Activated T-helper 17 cell treated with anti-CD3 and anti-CD28 coated beads, Interleukin-2, amount 50 U/mL, for 72 hours (primary cell): ENCODE results near the gene IGLON5. TPM values are rescaled to one million over a fixed set of nuclear protein-coding genes. Genes with fewer than 3 reads are reported as not detected.
A peak's percentile ranks its signal among the peaks of the same experiment; 100 is the strongest.

ENCODE experiments used
- ATAC-seq: fragments of 150-1000 bp; cut with Tn5 transposase; replicated peaks from 2 replicates; pipeline ENCODE4 v1.10.0; 2021; ENCODE audit warnings: mild to moderate bottlenecking, moderate library complexity
- H3K27ac Mint-ChIP-seq: one replicate; pipeline ENCODE4 v1.8.0; 2022; ENCODE audit warnings: mixed read lengths
- H3K27me3 Mint-ChIP-seq: one replicate; pipeline ENCODE4 v1.8.0; 2022; ENCODE audit warnings: mixed read lengths
- H3K36me3 Mint-ChIP-seq: one replicate; pipeline ENCODE4 v1.8.0; 2022; ENCODE audit warnings: low read depth, mild to moderate bottlenecking, mixed read lengths
- H3K4me1 Mint-ChIP-seq: one replicate; pipeline ENCODE4 v1.8.0; 2022; ENCODE audit warnings: mixed read lengths
- H3K4me3 Mint-ChIP-seq: one replicate; pipeline ENCODE4 v1.8.0; 2022; ENCODE audit warnings: mild to moderate bottlenecking, mixed read lengths
- H3K9me3 Mint-ChIP-seq: one replicate; pipeline ENCODE4 v1.8.0; 2022; ENCODE audit warnings: mixed read lengths
- total RNA-seq, 2 donors: library from RNA; stranded (reverse); gene quantifications; one replicate each; pipeline ENCODE4 v1.2.3, GENCODE V29; 2022

The IGLON5 gene
- total RNA-seq, 2 donors from 2014 or later, result 0.09 to 0.32 TPM

DNA sequence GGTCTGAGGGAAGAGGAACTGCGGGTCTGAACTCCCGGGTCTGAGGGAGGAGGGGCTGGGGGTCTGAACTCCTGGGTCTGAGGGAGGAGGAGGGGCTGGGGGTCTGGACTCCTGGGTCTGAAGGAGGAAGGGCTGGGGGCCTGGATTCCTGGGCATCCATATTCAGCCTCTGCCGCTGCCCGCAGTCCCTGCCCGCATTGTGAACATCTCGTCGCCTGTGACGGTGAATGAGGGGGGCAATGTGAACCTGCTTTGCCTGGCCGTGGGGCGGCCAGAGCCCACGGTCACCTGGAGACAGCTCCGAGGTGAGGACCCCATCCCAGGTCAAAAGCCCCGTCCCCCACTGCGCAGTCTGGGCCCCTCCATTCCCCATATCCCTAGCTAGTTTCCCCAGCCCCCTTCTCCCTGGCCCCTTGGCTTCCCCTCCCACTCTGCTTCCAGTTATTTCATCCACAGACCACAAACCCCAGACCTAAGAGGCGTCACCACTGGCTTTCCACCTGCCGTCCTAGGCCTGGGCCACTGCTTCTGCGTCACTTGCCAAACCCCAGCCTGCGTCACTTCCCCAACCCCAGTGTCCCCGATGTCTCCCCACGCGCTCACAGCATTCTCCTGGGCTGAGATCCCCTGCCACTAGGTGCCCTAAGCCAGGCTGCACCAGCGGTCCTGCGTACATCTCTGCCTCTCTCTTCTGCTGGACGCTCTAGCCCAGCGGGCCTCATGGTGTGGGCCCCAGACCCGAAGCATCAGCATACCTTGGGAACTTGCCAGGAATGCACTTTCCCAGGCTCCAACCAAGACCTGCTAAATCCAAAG is 13.9 kb downstream of the IGLON5 start:
- H3K36me3 Mint-ChIP-seq, result no peaks in the 10 kb centered on the region
- H3K4me3 Mint-ChIP-seq, result no peak overlapping the region
- no peak overlapping the region for H3K27ac Mint-ChIP-seq
- peak; percentile 44 for ATAC-seq
- H3K27me3 Mint-ChIP-seq, result peaks cover 59% of the 10 kb centered on the region
- H3K9me3 Mint-ChIP-seq, result no peaks in the 10 kb centered on the region
- peaks cover 5% of the 10 kb centered on the region for H3K4me1 Mint-ChIP-seq

DNA sequence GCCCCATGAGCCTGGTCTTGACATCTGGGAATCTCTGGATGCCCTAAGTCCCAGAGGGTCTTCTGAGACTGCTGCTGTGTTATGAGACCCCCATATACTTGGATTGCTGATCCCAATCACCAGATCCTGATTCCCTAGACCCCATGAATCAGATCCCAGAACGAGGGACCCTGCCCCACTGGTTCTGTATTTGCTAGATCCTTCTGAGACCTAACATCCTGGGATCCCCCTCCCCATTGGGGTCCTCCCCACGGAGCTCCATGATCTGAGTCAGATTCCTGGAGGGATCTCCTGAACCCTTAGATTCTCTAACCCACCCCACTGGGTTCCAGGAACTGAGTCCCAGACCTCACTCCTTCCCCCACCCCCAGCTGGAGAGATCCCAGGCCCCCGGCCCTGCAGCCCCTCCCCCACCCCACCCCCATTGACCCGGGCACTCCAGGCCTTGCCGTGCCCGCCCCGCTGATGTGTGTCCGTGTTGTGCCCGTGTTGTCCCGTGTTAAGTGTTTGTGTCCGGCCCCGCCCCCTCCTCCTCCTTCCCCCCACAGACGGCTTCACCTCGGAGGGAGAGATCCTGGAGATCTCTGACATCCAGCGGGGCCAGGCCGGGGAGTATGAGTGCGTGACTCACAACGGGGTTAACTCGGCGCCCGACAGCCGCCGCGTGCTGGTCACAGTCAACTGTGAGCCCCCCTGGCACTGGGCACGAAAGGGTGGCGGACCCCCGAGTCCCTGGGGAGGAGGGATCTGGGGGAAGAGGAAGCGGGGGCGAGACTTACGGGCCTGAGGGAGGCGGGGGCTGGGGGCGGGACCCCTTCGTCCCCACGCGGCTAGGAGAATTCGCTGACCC is 15.0 kb downstream of the IGLON5 start:
- H3K36me3 Mint-ChIP-seq, result no peaks in the 10 kb centered on the region
- no peak overlapping the region for H3K4me3 Mint-ChIP-seq
- ATAC-seq, result no peak
- H3K27me3 Mint-ChIP-seq, result peaks cover 64% of the 10 kb centered on the region
- H3K4me1 Mint-ChIP-seq, result peaks cover 5% of the 10 kb centered on the region
- no peak overlapping the region for H3K27ac Mint-ChIP-seq
- no peaks in the 10 kb centered on the region for H3K9me3 Mint-ChIP-seq

DNA sequence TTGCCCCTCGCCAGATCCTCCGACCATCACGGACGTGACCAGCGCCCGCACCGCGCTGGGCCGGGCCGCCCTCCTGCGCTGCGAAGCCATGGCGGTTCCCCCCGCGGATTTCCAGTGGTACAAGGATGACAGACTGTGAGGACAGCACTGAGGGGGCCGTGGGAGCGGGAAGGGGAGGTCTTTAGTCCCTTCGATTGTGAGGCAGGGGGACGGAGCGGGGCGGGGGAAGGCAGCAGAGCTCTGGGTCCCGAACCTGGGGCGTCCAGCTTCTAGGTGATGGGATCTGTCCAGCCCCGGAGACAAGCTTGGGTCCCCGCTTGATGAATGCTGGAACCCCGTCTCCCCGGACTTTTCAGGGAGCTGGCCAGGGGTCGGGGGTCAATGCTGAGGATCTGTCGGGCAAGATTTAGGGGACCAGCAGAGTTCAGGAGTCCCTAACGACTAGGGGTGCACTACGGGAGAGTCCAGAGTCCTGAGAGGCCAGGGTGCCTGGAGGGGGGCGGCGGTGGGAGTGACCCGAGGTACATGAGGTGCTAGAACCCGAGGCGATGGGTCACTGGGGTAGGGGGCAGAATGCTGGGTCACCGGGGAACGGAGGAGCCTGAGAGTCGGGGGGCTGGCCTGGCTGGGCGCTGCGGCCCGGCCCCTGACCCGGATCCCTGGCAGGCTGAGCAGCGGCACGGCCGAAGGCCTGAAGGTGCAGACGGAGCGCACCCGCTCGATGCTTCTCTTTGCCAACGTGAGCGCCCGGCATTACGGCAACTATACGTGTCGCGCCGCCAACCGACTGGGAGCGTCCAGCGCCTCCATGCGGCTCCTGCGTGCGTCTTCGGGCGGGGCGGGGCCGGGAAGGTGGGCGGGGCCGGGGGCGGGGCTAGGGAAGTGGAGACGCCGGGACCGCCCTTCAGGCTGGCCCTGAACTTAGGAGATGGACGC is 15.9 kb downstream of the IGLON5 start:
- H3K9me3 Mint-ChIP-seq, result no peaks in the 10 kb centered on the region
- no peak overlapping the region for H3K27ac Mint-ChIP-seq
- peaks cover 68% of the 10 kb centered on the region for H3K27me3 Mint-ChIP-seq
- H3K4me1 Mint-ChIP-seq, result peaks cover 9% of the 10 kb centered on the region
- ATAC-seq, result peak; percentile 80
- peak overlapping the region; percentile 55 for H3K4me3 Mint-ChIP-seq
- peaks cover 7% of the 10 kb centered on the region for H3K36me3 Mint-ChIP-seq

DNA sequence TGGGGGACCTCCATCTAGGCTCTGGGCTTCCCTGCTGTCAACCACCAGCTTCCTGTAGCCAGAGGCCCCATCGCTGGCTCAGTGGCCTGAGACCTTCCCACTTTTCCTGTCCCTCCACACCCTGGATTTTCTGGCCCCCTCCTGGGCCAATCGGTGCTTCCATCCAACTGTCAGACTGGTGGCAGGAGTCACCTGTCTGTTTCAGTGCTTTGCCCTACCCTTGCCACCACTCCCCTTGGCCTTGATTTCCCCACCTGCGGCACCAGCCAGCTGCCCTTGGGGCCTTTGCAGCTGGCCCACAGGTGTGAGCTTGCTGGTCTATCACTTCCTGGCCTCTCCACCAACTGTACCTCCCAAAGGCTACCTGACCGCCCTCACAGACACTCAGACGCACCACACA is 18.0 kb downstream of the IGLON5 start:
- Mint-ChIP-seq H3K9me3 (no peaks in the 10 kb centered on the region), H3K4me3 (no peak overlapping the region), H3K36me3 (peaks cover 7% of the 10 kb centered on the region), H3K4me1 (peaks cover 9% of the 10 kb centered on the region), H3K27me3 (peaks cover 50% of the 10 kb centered on the region), H3K27ac (no peak overlapping the region)
- ATAC-seq, result no peak

DNA sequence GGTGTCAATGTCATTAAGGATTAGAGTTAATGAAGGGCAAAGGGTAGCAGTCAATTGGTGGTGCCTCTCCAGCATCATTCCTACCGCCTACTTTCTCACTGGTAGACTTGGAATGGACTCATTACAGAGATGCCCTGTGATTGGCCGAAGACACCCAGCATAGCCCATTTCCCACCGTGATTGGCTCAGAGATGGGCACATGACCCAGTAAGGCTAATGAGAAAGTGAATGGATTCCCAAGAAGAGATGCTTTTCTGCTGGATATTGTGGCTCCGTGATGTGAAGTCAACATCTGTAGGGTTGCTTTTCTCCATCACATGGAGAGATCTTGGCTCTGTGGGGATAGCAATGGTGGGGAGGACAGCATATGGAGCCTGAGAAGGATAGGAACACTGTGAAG is 18.9 kb downstream of the IGLON5 start:
- Mint-ChIP-seq H3K4me1 (peaks cover 9% of the 10 kb centered on the region), H3K9me3 (no peaks in the 10 kb centered on the region), H3K4me3 (no peak overlapping the region), H3K27me3 (peaks cover 45% of the 10 kb centered on the region), H3K36me3 (peaks cover 7% of the 10 kb centered on the region), H3K27ac (no peak overlapping the region)
- ATAC-seq, result no peak

DNA sequence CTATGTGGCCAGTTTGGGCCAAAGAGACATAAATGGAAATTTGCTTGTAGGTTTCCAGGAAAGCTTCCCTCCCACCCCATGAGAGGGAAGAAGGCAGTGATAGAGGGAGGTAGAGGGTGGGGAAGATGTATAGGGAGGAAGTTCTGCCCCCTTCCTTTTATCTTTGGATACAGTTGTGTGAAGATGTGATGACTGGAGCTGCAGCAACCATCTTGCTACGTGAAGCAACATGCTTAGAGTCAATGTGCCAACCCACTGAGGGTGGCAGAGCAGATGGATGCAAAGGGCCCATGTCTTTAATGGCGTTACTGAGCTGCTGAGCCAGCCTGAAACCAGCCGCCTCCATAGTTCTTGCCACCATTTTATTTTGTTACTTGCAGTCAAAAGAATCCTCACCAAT is 19.7 kb downstream of the IGLON5 start:
- no peak overlapping the region for H3K4me3 Mint-ChIP-seq
- H3K36me3 Mint-ChIP-seq, result peaks cover 7% of the 10 kb centered on the region
- no peak for ATAC-seq
- H3K27me3 Mint-ChIP-seq, result peaks cover 37% of the 10 kb centered on the region
- H3K4me1 Mint-ChIP-seq, result peaks cover 9% of the 10 kb centered on the region
- no peak overlapping the region for H3K27ac Mint-ChIP-seq
- H3K9me3 Mint-ChIP-seq, result no peaks in the 10 kb centered on the region

DNA sequence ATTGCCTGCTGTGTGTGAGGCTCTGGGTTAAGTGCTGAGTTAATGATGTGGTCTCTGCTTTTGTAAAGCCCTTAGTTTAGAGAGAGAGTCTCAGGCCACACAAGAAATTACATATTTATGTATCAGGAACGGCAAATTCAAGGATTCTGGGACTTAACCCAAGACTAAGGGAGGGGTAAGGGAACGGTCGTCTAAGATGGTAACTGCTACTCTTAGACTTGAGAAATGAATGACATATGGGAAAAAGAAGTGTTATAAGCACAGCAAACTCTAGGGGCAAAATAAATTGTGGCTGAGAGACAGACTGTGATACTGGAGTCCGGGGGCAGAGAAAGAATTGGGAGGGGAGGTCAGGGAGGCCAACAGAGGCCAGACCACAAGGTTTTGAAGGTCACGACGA is 20.3 kb downstream of the IGLON5 start:
- H3K4me1 Mint-ChIP-seq, result peaks cover 9% of the 10 kb centered on the region
- no peak overlapping the region for H3K4me3 Mint-ChIP-seq
- H3K27ac Mint-ChIP-seq, result no peak overlapping the region
- peaks cover 31% of the 10 kb centered on the region for H3K27me3 Mint-ChIP-seq
- ATAC-seq, result no peak
- H3K36me3 Mint-ChIP-seq, result peaks cover 7% of the 10 kb centered on the region
- no peaks in the 10 kb centered on the region for H3K9me3 Mint-ChIP-seq

DNA sequence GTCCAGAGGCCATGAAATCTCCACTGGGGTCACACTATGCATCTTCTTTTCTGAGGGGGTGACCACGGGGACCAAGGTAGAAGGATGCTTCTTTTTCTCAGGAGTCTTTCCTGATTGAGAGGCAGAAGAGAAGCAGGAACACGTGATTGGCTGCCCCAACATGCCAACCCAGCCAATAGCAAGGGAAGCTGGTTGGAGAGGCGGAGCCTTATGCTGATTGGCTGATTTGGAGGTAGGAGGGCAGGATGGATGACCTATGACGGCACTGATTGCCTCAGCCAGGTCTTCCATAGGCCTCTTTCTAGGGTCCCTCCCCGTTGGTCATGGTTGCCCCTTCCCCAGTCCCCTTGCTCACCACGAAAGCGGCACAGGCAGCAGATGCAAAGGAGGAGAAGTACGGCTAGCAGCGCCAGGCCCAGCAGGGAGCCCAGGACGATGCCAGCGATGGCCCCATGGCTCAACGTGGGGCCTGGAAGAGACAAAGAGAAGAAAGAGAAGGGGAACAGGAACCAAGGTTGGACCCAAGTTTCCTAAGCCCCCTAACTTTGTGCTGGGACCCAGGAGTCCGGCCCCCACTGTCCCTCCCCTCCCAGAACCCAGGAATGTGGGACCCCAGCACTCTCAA is 22.5 kb downstream of the IGLON5 start:
- Mint-ChIP-seq H3K9me3 (no peaks in the 10 kb centered on the region), H3K27me3 (peaks cover 22% of the 10 kb centered on the region), H3K4me3 (no peak overlapping the region), H3K27ac (no peak overlapping the region), H3K4me1 (peaks cover 5% of the 10 kb centered on the region), H3K36me3 (peaks cover 7% of the 10 kb centered on the region)
- no peak for ATAC-seq

DNA sequence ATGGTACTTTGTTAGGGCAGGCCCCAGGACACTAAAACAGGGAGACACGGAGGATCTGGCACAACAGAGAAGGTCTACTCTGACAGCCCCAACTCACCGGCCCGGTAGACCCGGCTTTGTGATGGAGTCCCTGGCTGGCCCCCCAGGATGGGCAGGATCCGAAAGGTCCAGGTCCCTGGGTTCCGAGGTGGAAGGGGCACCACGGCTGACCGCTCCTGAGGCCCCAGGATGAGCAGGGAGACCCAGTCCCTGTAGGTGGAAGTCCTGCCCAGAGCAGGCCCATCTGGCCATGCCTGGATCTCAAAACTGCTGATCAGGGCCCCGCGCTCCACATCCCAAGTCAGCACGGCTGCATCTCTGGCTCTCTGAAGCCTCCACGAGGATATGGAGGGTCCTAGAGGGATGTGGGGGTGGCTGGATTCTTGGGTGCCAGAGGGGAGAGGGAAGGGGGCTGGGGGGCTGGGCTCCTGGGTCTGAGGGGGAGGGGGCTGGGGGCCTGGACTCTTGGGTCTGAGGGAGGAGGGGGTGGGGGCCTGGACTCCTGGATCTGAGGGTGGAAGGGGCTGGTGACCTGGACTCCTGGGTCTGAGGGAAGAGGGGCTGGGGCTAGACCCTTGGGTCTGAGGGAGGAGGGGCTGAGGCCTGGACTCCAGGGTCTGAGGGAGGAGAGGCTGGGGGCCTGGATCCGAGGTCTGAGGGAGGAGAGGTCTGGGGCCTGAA is 25.9 kb downstream of the IGLON5 start:
- no peak for ATAC-seq
- Mint-ChIP-seq H3K9me3 (no peaks in the 10 kb centered on the region), H3K36me3 (no peaks in the 10 kb centered on the region), H3K27me3 (no peaks in the 10 kb centered on the region), H3K27ac (no peak overlapping the region), H3K4me3 (no peak overlapping the region), H3K4me1 (peaks cover 7% of the 10 kb centered on the region)

DNA sequence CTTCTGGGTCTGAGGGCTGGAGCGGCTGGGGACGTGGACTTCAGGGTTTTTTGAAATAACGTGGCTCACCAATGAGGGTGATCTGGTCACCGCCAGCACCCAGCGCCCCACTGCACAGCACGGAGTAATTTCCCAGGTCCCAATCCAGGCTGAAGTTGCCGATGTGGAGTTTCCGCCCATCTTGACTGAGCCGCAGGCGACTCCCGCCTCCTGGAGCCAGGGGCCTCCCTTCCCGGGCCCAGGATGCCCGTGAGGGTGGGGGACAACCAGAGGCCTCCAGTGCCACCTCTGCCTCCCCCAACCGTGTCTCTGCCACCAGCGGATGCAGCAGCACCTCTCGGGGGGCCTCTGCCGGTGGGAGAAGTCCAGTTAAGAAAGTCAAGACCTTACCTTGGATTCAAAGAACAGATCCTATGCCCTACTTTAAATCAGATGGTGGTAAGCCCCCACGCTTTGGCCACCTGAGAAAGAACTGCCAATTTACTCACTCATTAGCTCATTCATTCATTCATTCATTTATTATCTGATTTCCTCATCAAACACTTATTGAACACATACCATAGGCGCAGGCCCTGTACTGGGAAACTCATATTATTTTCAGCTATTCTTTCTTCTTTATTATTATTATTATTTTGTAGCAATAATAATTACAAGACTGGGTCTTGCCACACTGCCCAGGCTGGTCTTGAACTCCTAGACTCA is 26.6 kb downstream of the IGLON5 start:
- Mint-ChIP-seq H3K4me1 (peaks cover 7% of the 10 kb centered on the region), H3K9me3 (no peaks in the 10 kb centered on the region), H3K36me3 (no peaks in the 10 kb centered on the region), H3K27me3 (no peaks in the 10 kb centered on the region), H3K27ac (peak overlapping the region; percentile 55), H3K4me3 (peak overlapping the region; percentile 86)
- no peak for ATAC-seq

DNA sequence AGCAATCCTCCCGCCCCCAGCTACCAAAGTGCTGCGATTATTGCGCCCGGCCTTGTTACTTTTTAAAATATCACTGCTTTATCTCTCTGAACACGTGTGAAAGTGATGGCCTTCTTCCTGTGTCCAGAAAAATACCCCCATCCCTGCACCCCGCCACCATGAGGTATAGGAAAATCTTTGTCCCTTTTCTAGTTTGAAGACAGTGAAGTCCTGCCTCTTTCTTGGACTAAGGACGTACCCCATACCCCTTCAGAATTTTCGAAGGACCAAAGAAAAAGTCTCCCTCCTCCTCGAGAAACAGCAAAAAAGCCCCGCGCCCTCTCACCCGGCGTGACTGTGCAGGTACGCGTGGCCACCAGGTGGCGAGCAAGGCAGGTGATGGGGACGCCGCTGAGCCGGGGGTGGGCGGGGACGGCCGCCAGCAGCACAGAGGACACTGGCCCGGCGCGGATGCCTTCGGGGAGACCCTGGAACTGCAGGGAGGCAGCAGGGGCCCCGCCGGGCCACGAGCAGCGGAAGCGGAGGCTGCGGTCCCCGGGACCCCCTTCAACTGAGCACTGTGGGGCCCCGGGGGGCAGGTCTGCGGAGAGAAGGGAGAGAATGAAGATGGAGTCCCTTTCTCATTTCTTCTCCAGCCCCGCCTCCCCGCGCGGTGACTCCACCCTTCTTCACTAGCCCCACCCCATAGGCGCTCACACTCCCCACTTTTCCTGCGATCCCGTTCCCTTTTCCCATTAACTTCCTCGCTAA is 27.3 kb downstream of the IGLON5 start:
- peaks cover 7% of the 10 kb centered on the region for H3K4me1 Mint-ChIP-seq
- no peaks in the 10 kb centered on the region for H3K36me3 Mint-ChIP-seq
- peak overlapping the region; percentile 55 for H3K27ac Mint-ChIP-seq
- ATAC-seq, result peak; percentile 76
- H3K27me3 Mint-ChIP-seq, result no peaks in the 10 kb centered on the region
- peak overlapping the region; percentile 86 for H3K4me3 Mint-ChIP-seq
- no peaks in the 10 kb centered on the region for H3K9me3 Mint-ChIP-seq

DNA sequence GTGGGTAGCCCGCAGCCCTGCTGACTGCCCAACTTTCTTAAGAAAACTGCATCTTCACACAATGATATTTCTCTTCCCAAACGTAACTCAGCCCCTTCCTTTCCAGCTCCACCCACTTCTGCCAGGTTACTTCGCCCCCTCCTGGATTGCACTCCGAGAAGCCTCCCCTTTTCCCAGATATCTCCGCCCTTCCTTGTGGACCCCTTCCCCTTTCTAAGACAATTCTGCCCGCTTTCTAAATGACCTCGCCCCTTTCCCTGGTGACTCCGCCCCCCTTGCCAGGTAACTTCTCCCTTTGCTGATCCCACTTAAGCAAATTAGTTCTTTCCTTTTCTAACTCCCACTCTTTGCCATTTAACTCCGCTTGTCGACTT is 27.9 kb downstream of the IGLON5 start:
- H3K4me1 Mint-ChIP-seq, result peaks cover 7% of the 10 kb centered on the region
- no peaks in the 10 kb centered on the region for H3K27me3 Mint-ChIP-seq
- ATAC-seq, result peak; percentile 7
- H3K36me3 Mint-ChIP-seq, result no peaks in the 10 kb centered on the region
- peak overlapping the region; percentile 86 for H3K4me3 Mint-ChIP-seq
- H3K9me3 Mint-ChIP-seq, result no peaks in the 10 kb centered on the region
- H3K27ac Mint-ChIP-seq, result peak overlapping the region; percentile 55
